H9 (cell line): ENCODE measurements around the gene LY6G6F. TPM values are rescaled to one million over a fixed set of nuclear protein-coding genes. Genes with fewer than 3 reads are reported as not detected.

Experiments
- DNase-seq: peaks from one replicate; pipeline ENCODE4 v3.0.0-alpha.2; 2017
- H2AFZ ChIP-seq: one replicate; pipeline ENCODE4 v1.6.1; 2013; ENCODE audit warnings: mild to moderate bottlenecking, low read length, control low read depth, moderate library complexity
- H2AK5ac ChIP-seq: 2 replicates; pipeline ENCODE4 v1.6.1; 2013; ENCODE audit warnings: low read length, control low read depth, mixed read lengths; ENCODE audit not compliant: insufficient read length
- H2BK120ac ChIP-seq: one replicate; pipeline ENCODE4 v1.6.1; 2013; ENCODE audit warnings: low read depth, mild to moderate bottlenecking, low read length, control low read depth, inconsistent platforms; ENCODE audit not compliant: poor library complexity, severe bottlenecking
- H2BK12ac ChIP-seq: 2 replicates; pipeline ENCODE4 v1.6.1; 2013; ENCODE audit warnings: low read length, control low read depth, mixed read lengths, low read depth; ENCODE audit not compliant: insufficient read length
- H2BK15ac ChIP-seq: 2 replicates; pipeline ENCODE4 v1.6.1; 2013; ENCODE audit warnings: low read depth, low read length, control low read depth
- H2BK20ac ChIP-seq: one replicate; pipeline ENCODE4 v1.6.1; 2013; ENCODE audit warnings: low read depth, mild to moderate bottlenecking, low read length, control low read depth, inconsistent platforms; ENCODE audit not compliant: poor library complexity, severe bottlenecking
- H2BK5ac ChIP-seq: 2 replicates; pipeline ENCODE4 v1.6.1; 2013; ENCODE audit warnings: low read length, control low read depth, mixed read lengths; ENCODE audit not compliant: insufficient read length
- H3K14ac ChIP-seq: 2 replicates; pipeline ENCODE4 v1.6.1; 2013; ENCODE audit warnings: low read length, control low read depth; ENCODE audit not compliant: insufficient read depth
- H3K18ac ChIP-seq: 2 replicates; pipeline ENCODE4 v1.6.1; 2013; ENCODE audit warnings: low read depth, mild to moderate bottlenecking, mixed read lengths, low read length, control low read depth; ENCODE audit not compliant: insufficient read length
- H3K23ac ChIP-seq: 2 replicates; pipeline ENCODE4 v1.6.1; 2013; ENCODE audit warnings: low read length, control low read depth, mixed read lengths, low read depth; ENCODE audit not compliant: insufficient read length
- H3K23me2 ChIP-seq: 2 replicates; pipeline ENCODE4 v1.6.1; 2013; ENCODE audit warnings: low read depth, mild to moderate bottlenecking, mixed read lengths, low read length, control low read depth; ENCODE audit not compliant: insufficient read length, poor library complexity, severe bottlenecking
- H3K27ac ChIP-seq: 2 replicates; pipeline ENCODE4 v1.5.1; 2013; ENCODE audit warnings: low read length, control low read depth, mixed read lengths, low read depth; ENCODE audit not compliant: insufficient read length
- H3K27me3 ChIP-seq: 2 replicates; pipeline ENCODE4 v1.6.1; 2013; ENCODE audit warnings: low read length, control low read depth, inconsistent platforms; ENCODE audit not compliant: insufficient read depth
- H3K4ac ChIP-seq: 2 replicates; pipeline ENCODE4 v1.6.1; 2013; ENCODE audit warnings: low read depth, mild to moderate bottlenecking, control low read depth, inconsistent platforms, low read length, moderate library complexity
- H3K4me1 ChIP-seq: 2 replicates; pipeline ENCODE4 v1.6.1; 2013; ENCODE audit warnings: low read length, control low read depth, inconsistent platforms; ENCODE audit not compliant: insufficient read depth
- H3K4me2 ChIP-seq: 2 replicates; pipeline ENCODE4 v1.6.1; 2013; ENCODE audit warnings: low read length, control low read depth, mixed read lengths; ENCODE audit not compliant: insufficient read length, insufficient read depth
- H3K56ac ChIP-seq: 2 replicates; pipeline ENCODE4 v1.6.1; 2013; ENCODE audit warnings: low read depth, mild to moderate bottlenecking, mixed read lengths, low read length, control low read depth; ENCODE audit not compliant: insufficient read length
- H3K79me1 ChIP-seq: 2 replicates; pipeline ENCODE4 v1.6.1; 2013; ENCODE audit warnings: low read depth, mild to moderate bottlenecking, moderate library complexity, low read length, control low read depth, inconsistent platforms; ENCODE audit not compliant: insufficient read depth, poor library complexity, severe bottlenecking
- H3K79me2 ChIP-seq: 2 replicates; pipeline ENCODE4 v1.6.1; 2013; ENCODE audit warnings: low read length, control low read depth, inconsistent platforms; ENCODE audit not compliant: insufficient read depth
- H3K9ac ChIP-seq: 2 replicates; pipeline ENCODE4 v1.6.1; 2013; ENCODE audit warnings: low read length, control low read depth, mixed read lengths; ENCODE audit not compliant: insufficient read length; ENCODE audit errors: extremely low read depth
- H3K9me3 ChIP-seq: one replicate; pipeline ENCODE4 v1.6.1; 2013; ENCODE audit warnings: low read depth, low read length, inconsistent platforms; ENCODE audit not compliant: control insufficient read depth
- H3T11ph ChIP-seq: one replicate; pipeline ENCODE4 v1.6.1; 2013; ENCODE audit warnings: mild to moderate bottlenecking, low read length, control low read depth, inconsistent platforms
- H4K20me1 ChIP-seq: one replicate; pipeline ENCODE4 v1.6.1; 2013; ENCODE audit not compliant: control insufficient read depth, insufficient read length, insufficient read depth
- H4K5ac ChIP-seq: 2 replicates; pipeline ENCODE4 v1.6.1; 2013; ENCODE audit warnings: low read depth, mild to moderate bottlenecking, mixed read lengths, low read length, control low read depth; ENCODE audit not compliant: insufficient read length
- H4K8ac ChIP-seq: replicated peaks from 2 replicates; pipeline ENCODE4 v1.6.1; 2013; ENCODE audit warnings: low read length, control low read depth, mixed read lengths, low read depth; ENCODE audit not compliant: insufficient read length
- H4K91ac ChIP-seq: 2 replicates; pipeline ENCODE4 v1.6.1; 2013; ENCODE audit warnings: low read depth, mild to moderate bottlenecking, moderate library complexity, mixed read lengths, low read length, control low read depth; ENCODE audit not compliant: insufficient read length
- H3K27ac Mint-ChIP-seq, 3 experiments: 2 replicates in 2 of 3; 3 replicates in 1 of 3; pipeline ENCODE4 v1.8.0; 2020 to 2021; ENCODE audit warnings: mixed read lengths in 3 of 3, mild to moderate bottlenecking in 1 of 3, moderate library complexity in 1 of 3
- H3K27me3 Mint-ChIP-seq: 2 replicates; pipeline ENCODE4 v1.8.0; 2021; ENCODE audit warnings: low read depth, mild to moderate bottlenecking, moderate library complexity, mixed read lengths
- H3K36me3 Mint-ChIP-seq, 3 experiments: 2 replicates in 2 of 3; 3 replicates in 1 of 3; pipeline ENCODE4 v1.8.0; 2020 to 2021; ENCODE audit warnings: low read depth in 3 of 3, mixed read lengths in 3 of 3; ENCODE audit not compliant: insufficient read depth in 1 of 3
- H3K4me1 Mint-ChIP-seq, 2 experiments: 2 replicates each; pipeline ENCODE4 v1.8.0; 2020; ENCODE audit warnings: mixed read lengths in 2 of 2
- H3K4me3 Mint-ChIP-seq, 2 experiments: 2 replicates in 1 of 2; 3 replicates in 1 of 2; pipeline ENCODE4 v1.8.0; 2020 to 2021; ENCODE audit warnings: mild to moderate bottlenecking in 2 of 2, mixed read lengths in 2 of 2, moderate library complexity in 1 of 2
- H3K9me3 Mint-ChIP-seq, 2 experiments: 2 replicates in 1 of 2; 3 replicates in 1 of 2; pipeline ENCODE4 v1.8.0; 2020; ENCODE audit warnings: mild to moderate bottlenecking in 2 of 2, mixed read lengths in 2 of 2, moderate library complexity in 1 of 2
- WGBS: extraction: QIAGEN DNeasy Blood & Tissue Kit; methylation state at CpG from one replicate; pipeline ENCODE4 v1.1.7; 2013; ENCODE audit warnings: missing lambda C conversion rate, low lambda C conversion rate, mixed read lengths; ENCODE audit not compliant: insufficient read length; ENCODE audit errors: extremely low coverage; 5-methylcytosine and 5-hydroxymethylcytosine counted together
- total RNA-seq: library from RNA; stranded (reverse); gene quantifications from 2 replicates; pipeline ENCODE4 v1.2.1, GENCODE V29; 2021
- TF ChIP-seq, protein P1 (sequence below): fragments of 200-600 bp; sonication (generic); conservative IDR thresholded peaks from 3 replicates; pipeline ENCODE4 v1.8.0; 2021; ENCODE audit warnings: antibody characterized with exemption, mild to moderate bottlenecking

LY6G6F gene
- total RNA-seq, 1 experiment from 2014 or later, result not detected

DNA sequence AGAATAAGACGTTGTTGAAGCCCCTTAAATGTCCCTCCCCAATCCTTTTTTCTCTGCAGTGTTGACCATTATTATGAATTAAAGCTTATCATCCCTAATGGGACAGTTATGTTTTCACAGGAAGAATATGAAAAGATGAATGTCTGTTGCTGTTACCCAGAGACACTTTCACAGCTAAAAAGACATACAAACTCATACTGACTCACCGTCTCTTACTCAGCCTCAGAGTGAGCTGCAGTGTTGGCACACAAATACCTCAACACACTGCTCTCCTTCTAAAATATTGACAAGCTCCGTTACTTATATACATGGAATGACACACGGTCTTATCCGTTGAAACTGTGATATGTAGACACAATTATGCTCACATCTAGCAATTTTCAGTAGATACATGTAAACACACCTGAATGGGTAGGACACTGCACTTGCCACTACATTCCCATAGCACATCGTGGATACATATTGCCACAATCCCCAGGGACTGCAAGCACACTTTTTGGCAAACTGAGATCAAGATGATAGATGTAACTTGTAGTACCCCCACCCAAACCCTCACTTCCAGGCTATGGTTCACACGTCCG is 46.2 kb downstream of the LY6G6F start:
- H3K27me3 ChIP-seq, result no peaks in the 10 kb centered on the region
- no peaks in the 10 kb centered on the region for H3K23me2 ChIP-seq
- no peak overlapping the region for H4K8ac ChIP-seq
- no peak overlapping the region for H3K23ac ChIP-seq
- H3K27me3 Mint-ChIP-seq, result no peaks in the 10 kb centered on the region
- H2BK12ac ChIP-seq, result no peak overlapping the region
- no peak overlapping the region for H4K91ac ChIP-seq
- no peak overlapping the region for H3T11ph ChIP-seq
- no peak overlapping the region for H3K4me2 ChIP-seq
- no peak overlapping the region for H3K56ac ChIP-seq
- no peak overlapping the region for H3K9ac ChIP-seq
- peaks cover 3 to 12% (median 8%) of the 10 kb centered on the region in 3 experiments; a peak in 6 of 7 replicates for H3K36me3 Mint-ChIP-seq
- TF ChIP-seq, protein P1, sequence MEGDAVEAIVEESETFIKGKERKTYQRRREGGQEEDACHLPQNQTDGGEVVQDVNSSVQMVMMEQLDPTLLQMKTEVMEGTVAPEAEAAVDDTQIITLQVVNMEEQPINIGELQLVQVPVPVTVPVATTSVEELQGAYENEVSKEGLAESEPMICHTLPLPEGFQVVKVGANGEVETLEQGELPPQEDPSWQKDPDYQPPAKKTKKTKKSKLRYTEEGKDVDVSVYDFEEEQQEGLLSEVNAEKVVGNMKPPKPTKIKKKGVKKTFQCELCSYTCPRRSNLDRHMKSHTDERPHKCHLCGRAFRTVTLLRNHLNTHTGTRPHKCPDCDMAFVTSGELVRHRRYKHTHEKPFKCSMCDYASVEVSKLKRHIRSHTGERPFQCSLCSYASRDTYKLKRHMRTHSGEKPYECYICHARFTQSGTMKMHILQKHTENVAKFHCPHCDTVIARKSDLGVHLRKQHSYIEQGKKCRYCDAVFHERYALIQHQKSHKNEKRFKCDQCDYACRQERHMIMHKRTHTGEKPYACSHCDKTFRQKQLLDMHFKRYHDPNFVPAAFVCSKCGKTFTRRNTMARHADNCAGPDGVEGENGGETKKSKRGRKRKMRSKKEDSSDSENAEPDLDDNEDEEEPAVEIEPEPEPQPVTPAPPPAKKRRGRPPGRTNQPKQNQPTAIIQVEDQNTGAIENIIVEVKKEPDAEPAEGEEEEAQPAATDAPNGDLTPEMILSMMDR, result no peak
- no peak overlapping the region for H3K18ac ChIP-seq
- H3K79me1 ChIP-seq, result no peaks in the 10 kb centered on the region
- H2BK15ac ChIP-seq, result no peak overlapping the region
- no peak overlapping the region for H3K4ac ChIP-seq
- H3K27ac ChIP-seq, result no peak overlapping the region
- H3K27ac Mint-ChIP-seq, result peak overlapping the region in 1 of 3 experiments; percentile 61; a peak in 2 of 7 replicates
- H4K5ac ChIP-seq, result no peak overlapping the region
- H3K4me1 Mint-ChIP-seq, result no peaks in the 10 kb centered on the region
- no peak overlapping the region for H2BK5ac ChIP-seq
- H3K9me3 Mint-ChIP-seq, result no peaks in the 10 kb centered on the region
- H2BK20ac ChIP-seq, result no peak overlapping the region
- H2AFZ ChIP-seq, result no peak overlapping the region
- DNase-seq, result no peak
- H2AK5ac ChIP-seq, result no peak overlapping the region
- H2BK120ac ChIP-seq, result no peak overlapping the region
- no peaks in the 10 kb centered on the region for H4K20me1 ChIP-seq
- H3K4me1 ChIP-seq, result no peaks in the 10 kb centered on the region
- H3K79me2 ChIP-seq, result no peaks in the 10 kb centered on the region
- no peak overlapping the region for H3K4me3 Mint-ChIP-seq
- no peaks in the 10 kb centered on the region for H3K9me3 ChIP-seq
- no peak overlapping the region for H3K14ac ChIP-seq
- WGBS, result no CpG with 5 or more reads among the region's 8 CpGs
